OCI-LY3 (cell line): ENCODE results near the gene RBM33.

Source experiments
- CTCF ChIP-seq: fragments of 200-600, 300-600 bp; sonication (generic); IDR thresholded peaks from 2 replicates; pipeline ENCODE4 v1.5.1; 2014; ENCODE audit warnings: antibody characterized with exemption, low read length, low read depth
- EZH2phosphoT487 ChIP-seq: fragments of 200-600 bp; shearing (Covaris generic); IDR thresholded peaks from 2 replicates; pipeline ENCODE4 v1.6.1; 2018; ENCODE audit warnings: antibody characterized with exemption, mixed run types, low read depth

- no peak for TF ChIP-seq CTCF
- no peak for TF ChIP-seq EZH2phosphoT487
Measured at GRCh38 chr7:155766386-155766785, 121.9 kb downstream of the RBM33 start.
